Stimulated activated CD4-positive, alpha-beta T cell treated with anti-CD3 and anti-CD28 coated beads, Interleukin-15, amount 100 ng/mL, for 24 hours (primary cell): ENCODE results near the gene ADAMTS17.

Experiments used
- DNase-seq: peaks from one replicate; pipeline ENCODE4 v3.0.0-alpha.2; 2020

ADAMTS17 gene

DNA sequence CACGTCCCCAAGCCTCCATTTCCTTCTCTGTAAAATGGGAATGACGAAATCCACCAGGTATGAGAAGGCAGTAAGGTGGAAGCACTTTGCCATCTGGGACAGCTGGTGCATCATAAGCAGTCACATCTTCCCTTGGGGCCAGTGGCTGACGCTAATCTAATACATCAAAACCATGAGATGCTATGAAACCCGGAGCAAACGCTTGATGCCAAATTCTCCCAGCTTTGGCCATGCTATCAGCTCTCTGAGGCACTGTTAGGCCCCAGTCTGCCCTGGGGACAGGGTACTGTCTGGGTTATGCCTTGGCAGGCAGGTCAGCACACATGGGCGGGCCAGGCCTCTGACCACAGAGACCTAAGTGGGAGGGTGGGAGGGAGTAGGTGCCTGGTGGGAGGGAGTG, 66.1 kb downstream of the ADAMTS17 start:
- DNase-seq, result no peak

DNA sequence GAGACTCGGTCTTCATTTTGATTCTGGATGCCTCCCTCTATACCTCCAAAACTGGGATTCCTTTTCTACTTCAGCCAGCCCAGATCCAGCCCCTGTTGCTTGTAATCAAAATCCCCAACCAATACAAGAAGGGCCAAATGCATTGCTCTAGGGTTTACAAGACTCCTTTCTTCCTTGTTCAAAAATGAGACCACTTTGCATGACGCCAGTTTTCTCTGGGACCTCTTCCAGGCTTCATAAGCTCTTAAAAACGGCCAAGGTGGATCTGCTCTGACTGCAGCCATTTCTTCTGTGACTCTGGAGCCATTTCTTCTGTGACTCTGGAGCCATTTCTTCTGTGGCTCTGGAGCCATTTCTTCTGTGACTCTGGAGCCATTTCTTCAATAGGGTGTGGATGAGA, 71.9 kb downstream of the ADAMTS17 start:
- DNase-seq, result no peak

DNA sequence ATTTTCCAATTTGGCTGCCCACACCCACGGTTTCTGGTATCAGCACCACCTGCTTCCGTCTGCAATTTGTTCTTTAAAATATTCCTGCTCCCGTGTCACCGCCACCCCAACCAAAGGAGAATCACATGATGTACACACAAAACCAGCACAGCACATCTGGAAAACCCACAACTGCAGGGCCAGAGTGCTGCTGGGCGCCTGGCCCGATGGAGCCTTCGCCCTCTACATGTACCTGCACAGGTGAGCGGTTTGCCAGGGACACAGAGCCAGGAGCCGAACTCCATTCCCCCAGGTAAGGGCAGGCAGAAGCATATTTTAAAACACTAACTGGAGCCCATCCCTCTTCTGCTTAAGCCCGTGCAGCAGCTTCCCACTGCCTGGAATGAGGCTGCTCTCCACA, 75.6 kb downstream of the ADAMTS17 start:
- DNase-seq, result no peak

DNA sequence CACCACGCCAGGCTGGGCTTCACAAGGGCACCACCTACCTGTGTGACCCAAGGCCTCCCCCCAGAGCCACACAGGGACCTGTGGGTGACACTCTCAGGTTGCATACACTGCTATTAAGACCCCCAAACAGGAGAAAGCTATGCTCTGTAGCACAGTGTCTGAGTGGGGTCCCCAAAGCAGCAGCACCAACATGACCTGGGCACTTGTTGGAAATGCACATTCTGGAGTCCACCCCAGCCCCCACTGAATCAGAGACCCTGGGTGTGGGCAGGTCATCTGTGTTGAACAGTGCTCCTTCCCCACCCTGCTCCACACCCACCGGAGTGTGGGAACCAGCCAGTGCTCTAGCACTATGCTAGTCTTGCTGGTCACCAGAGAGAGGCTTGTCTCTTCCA, 76.1 kb downstream of the ADAMTS17 start:
- DNase-seq, result no peak

DNA sequence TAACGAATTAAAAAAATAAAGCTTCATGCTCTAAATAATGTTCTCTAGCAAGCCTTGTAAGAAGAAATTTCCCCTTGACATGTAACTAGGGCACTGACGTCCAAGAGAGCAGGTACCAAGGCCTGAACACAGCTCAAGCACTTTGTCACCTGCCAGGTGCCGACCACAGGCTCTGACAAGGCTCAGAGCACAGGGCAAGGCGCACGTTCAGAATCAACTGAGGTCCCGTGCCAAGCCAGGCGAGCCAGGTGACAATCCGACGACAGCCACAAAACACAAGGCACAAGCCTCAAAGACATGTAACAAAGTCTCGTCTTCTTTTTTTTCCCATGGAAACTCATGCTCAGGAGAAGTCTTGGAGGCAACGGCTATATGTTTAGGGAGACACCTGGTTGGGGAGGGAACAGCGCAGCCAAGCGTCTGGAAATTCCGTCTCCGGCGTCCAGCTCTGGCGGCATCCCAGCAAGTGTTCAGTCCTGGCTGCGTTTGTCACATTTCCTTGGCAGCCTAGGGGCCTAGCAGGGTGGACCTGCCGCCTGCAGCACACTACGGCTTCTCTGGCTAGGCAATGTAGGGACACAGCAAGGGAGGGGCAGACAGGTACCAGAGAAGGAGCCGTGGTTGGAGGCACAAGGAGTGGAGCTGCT, 76.7 kb downstream of the ADAMTS17 start:
- DNase-seq, result no peak

DNA sequence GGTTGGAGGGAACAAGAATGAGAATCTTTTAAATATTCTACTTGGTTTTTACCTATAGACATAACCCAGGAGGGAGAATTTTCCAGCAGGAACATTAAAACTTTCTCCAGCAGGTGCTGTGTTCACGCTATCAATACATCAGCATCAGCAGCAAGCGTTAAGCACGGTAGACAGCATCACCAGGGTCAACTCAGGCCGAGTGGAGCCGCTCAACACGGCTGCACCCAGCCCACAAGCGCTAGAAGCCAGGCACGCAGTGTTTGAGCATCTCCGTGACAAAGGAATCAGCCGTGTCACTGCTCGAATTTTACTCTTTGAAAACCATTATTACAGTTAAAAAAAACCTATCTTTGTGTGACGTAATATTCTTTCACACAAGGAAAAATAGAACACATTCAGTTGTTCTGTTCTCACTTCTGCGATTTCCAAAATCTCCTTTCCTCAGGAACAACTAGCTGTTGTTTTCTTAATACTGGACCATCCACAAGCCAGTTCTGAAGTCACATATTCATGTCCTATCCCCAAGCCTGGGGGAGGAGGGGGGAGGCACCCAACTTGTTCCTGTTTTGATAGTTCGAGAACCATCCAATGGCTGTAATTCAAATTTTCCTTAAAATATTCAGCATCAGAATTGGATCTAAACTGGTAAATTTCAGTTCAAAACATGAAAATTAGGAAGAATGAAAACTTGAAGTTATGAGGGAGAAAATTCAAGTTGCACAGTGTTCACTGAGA, 77.9 kb downstream of the ADAMTS17 start:
- DNase-seq, result no peak

DNA sequence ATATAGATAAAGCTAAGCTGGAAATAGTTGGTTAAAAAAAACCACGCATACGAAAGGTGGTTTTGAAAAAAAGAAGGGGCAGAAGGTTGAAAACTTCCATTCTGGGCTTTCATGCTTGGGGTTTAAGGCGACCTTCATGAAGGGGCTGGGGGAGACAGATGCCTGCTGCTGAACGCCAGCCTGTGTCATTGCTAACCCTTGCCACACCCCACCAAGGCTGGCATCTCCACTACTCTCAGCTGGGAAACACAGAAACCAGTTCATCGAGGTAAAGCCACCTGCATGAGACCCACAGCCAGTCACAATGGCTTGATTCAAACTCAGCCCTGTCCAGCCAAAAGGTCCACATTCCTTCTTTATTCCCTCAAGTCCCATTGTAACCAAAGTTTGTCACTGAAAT, 78.7 kb downstream of the ADAMTS17 start:
- no peak for DNase-seq

DNA sequence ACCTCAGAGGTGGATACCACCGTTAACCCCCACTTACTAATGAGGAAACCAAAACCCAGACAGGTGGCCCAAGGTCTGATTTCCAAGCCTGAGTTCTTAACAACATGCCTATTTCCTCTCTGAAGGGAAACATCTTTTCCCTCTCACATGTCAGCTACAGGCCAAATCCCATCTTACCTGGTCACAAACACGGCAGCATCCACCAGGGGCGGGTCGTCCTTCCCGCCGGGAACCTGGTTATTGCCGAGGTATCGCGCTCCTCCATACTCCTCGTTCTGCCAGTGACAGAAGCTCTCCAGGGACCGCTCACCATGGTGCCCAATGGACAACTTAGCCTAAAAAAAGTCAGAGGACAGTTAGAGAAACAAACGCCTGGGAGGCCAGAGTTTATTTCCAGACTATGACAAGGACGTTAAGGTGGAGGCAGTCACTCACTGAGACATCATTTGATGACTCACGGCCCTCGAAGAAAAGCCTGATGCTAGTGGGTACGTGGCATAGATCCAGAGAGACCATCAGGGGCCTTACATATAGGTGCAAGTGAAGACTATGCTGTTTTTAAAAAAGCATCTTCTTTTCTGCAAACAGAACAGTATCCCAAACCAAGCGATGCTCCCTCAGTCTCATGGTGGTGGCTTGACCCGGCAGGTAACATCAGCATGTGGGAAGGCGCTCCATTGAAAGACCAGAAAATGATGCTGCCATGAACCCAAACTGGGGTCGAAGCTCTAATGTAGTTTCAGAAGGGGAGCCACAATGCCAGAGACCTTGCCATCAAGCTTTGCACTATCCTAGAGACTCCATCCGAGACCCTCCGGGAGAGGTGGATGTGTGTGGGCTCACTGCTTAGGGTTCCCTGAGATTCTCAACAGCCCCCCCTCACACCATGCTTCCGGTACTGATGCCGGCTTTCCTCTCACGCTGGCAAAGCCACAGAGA, 80.2 kb downstream of the ADAMTS17 start:
- no peak for DNase-seq

DNA sequence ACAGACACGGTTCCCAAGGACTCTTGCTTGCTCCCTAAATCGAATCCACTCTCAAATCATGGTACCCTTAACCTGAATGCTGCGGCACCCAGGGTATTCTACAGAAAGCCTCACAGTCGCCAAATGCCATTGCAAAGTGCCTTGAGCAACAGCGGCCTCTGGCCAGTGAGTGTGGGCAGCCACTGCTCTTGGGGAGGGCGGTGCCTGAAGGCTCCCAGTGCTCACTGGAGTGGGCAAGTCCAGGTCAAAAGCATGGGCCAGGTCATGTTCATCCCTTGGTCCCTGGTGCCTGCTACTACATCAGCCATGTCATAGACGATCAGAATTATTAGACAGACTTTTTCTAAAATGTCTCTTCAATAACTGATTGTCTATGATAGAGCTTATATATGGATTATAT, 82.5 kb downstream of the ADAMTS17 start:
- DNase-seq, result no peak

DNA sequence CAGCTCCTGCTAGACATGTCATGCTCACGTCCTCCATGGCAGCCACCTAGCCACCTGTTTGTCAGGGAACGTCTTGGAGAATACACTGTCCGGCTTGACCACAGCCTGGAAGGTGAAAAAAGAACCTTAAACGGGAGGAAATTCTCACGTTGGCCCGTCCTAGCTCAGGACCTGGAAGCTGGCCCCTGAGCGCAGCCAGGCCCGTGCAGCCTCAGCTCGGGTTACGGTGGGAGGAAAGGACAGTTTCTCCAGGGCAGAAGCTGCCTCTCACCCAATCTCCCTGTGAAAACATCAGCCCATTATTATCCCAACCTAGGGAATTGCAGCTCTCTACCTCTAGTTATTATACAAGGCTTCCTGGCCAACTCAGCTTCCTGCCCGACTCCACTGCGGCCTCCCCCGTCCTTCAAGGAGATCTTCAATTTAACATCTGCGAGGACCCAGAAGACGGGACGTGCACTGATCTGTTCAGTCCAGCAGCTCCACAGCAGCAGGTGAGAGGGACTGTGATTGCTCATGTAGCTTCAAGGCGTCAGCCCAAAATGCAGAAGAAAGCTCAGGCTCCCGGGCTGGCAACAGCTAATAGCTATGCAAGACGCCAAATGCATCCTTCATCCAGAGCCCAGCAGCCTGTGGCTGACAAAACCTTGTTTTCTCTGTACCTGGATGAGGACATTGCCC, 84.7 kb downstream of the ADAMTS17 start:
- DNase-seq, result no peak

DNA sequence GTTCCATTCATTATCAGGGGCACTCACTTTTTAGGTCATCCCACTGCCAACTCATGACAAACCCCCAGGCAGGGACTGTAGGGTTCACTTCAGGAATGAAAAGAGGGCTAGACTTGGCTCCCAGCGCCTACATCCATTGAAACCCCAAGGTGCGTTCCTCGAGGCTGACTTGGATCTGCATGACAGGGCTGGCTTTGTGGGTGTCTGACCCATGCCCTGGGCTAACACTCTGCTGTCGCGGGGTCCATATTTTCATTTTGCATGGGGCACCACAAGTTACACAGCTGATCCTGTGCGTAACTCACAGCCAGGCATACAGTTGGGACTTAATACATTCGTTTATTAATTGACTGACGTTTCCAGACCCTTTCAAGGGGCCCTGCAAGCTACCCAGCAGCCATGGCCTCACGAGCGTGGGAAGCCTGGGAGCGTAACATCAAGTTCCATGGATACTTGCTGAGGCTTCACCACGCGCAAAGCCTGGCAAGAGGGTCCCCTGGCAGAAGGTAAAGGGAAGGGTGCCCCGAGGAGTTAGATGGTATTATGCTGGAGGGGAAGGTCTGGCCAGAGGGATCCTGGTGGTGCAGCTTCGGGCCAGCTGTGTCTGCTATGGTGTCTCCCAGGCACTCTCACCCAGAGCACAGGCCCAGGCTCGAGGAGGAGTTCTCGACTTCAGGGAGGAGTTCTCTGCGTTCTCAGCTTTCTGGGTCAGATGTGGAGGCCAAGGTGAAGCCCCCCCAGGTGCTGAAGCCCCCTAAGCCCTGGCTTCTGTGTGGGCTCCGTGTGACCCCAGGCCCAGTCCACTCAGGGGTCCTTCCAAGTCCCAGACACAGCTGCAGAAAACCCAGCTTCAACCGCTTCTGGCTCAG, 85.4 kb downstream of the ADAMTS17 start:
- DNase-seq, result no peak

DNA sequence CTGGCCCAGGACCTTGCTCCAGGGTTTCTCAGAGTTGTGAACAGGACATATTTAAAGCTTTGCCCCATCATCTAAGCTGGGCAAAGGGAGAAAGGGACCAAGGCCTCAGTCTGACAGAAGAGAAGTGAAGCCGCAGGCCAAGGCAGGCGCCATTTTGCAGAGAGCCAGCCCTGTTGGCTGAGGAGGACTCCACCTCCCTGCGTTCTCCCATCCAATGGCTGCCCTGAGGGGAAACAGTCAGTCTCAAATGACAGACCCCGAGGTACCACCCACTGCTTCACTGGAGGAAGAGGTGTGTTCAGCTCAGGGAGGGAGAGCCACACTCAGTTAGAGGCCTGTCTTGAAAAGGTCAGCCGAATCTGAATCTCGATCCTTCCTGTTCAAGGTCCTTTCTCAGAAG, 86.1 kb downstream of the ADAMTS17 start:
- DNase-seq, result no peak

DNA sequence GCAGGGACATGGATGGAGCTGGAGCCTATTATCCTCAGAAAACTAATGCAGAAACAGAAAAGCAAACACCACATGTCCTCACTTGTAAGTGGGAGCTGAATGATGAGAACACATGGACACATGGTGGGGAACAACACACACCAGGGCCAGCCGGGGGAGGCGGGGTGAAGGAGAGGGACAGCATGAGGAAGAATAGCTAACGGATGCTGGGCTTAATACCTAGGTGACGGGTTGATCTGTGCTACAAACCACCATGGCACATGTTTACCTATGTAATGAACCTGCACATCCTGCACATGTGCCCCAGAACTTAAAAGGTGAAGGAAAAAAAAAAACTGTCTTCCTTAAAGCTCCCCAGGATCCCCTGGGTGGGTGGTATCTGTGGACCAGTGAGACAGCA, 87.1 kb downstream of the ADAMTS17 start:
- DNase-seq, result no peak

DNA sequence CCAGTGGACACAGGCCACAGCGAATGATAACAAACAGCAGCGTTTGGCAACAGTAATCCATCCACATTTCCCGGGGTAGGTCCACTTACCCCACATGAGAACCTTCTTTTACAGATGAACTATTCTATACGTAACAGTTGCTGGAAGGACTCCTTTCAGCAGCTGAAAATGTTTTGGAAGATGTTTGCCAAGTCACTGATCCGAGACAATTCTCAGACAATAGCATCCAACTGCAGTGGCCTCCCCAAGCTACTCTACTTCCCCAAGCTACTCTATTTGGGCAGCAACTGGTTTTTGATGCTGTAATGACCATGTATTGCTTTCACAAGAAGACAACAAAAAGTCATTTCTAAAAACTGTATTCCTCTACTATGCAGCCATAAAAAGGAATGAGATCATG, 87.5 kb downstream of the ADAMTS17 start:
- no peak for DNase-seq

DNA sequence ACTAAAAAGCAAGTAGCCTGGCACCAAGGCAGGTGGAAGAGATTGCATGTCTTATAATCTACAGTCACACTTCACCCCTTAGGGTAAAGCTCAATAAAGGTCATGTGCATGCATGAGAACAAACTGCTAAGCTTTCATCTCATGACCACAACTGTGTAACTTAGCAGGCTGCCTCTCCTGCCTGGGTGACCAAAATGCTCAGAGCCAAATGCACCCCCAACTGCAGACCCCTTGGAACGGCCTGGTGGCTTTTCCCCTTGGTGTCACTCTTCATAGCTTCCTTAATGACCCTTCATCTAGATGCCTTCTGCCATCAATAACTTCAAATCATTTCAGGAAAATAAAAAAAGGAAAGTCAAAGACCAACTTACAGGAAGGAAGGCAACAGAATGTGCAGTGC, 88.1 kb downstream of the ADAMTS17 start:
- no peak for DNase-seq

DNA sequence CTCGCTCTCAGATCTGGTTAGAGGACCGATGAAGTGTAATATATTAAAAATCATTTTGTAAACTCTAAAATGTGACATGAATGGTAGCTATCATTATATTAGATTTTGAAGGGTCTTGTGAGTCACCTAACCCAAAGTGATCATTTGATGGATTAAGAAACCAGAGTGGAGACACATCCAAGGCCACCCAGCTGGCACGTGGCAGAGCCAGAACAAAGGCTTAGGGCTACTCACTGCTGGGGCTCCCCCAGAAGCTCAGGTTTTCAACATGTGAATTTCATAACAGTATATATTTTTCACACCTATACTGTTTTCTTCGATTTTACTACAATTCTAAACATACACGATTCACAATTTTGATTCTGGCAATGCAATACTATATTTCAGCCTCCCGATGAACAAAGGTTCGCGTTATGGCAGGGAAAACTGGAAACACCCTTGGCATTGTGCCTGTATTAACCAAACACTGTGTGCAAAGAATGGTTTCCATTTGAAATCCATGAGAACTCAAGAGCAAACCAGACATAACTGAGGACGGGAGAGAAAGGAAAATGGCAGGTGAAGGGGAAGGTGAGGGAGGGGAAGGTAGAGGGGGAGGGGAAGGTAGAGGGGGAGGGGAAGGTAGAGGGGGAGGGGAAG, 88.9 kb downstream of the ADAMTS17 start:
- no peak for DNase-seq

DNA sequence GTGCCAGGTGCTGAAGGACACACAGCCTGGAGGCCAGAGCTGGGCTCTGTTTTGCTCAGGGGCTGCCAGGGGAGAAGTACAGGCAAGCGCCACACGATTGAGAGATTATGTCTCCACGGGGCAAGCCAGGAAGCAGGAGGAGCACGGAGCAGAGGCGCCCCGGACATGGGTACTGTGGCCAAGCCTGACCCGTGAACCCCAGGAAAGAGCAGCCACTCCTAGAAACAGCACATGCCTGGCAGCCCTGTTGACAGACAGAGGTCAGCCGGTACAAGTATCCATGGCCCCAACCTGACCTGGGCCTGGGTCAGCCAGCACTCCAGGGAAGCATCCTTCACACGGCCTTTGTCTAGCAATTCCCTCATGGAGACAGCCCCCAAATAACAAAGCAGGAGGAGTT, 89.4 kb downstream of the ADAMTS17 start:
- no peak for DNase-seq

DNA sequence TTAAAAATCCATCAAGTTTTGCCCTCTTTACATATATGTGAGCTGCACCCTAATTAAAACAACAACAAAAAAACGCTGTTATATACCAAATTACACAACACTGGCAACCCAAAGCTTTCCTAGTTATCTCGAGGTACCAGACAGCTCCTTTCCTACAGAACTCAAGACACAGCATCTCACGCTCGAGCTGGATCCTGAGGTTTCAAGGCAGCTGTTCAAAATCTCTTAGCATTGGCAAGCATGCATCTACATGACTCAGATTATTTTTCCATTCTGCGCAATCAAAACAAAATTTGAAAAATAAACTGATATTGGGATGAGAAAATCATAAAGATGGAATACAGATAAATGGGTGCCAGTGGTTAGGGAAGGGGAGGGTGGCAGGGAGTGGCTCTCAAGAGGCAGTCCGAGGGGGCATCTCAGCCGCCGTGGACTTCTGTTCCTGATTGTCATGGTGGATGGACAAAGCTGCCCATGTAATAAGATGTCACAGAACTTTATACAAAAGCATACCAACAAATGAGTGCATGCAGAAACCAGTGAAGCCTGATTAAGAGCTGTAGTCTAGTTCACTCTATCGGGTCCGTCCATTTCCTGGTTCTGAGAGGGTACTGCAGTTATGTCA, 91.5 kb downstream of the ADAMTS17 start:
- no peak for DNase-seq

DNA sequence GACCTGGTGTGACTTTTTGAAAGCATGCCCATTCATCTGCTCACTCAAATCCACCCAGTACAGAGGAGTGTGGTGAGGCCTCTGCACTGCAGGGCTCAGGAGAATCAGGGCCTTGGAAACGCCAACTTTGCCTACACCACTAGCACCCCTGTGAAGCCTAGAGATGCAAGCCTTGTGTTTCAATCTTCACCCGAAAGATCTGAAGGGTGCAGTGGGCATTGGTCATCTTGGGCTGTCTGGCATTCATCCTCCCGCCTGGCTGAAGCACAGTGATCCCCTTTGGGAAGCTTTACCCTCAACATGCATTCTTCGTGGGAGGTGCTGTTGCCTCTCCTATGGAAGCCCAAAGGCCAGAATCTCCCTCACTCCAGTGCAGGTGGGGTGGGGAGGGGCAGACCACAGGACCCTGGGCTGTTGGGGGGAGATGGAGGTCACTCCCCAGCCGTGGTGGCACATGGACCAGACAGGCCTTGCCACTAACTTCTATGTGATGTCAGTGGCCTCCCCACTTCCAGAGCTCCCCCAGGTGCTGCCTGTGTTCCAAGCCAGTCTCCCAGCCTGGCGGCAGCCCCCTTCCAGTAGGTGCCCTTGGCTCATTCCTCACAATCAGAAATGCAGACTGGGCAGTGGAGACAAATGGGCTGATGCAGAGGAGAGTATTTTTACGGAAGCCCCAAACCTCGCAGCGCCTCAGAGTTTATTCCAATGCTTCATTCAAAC, 92.5 kb downstream of the ADAMTS17 start:
- DNase-seq, result no peak

DNA sequence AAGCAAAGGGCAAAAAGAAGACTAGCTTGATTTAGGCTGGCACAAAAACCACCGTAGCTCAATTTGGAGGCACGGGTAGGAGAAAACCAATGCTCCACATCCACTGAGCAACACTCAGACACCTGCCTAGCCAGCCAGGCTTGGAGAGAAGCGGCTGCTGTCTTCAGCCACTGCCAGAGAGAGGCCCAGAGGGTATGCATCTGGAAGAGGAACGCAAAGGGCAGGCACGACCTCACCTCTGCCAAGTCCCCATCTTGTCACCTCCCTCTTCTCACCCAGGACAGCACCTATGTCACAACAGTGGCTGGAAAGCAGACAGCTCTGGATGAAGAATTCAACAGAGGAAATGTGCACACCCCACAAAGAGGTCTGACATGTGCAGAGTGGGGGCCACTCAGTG, 93.5 kb downstream of the ADAMTS17 start:
- DNase-seq, result no peak
